Measurements from ENCODE around the gene ZNF746.

- TF ChIP-seq CTCF (optimal IDR thresholded peaks at IDR 0.05 in 1 of 3, IDR thresholded peaks at IDR 0.05 in 1 of 3, conservative IDR thresholded peaks at IDR 0.05 in 1 of 3; ENCODE audit: extremely low read depth in 1 of 3, insufficient read depth in 2 of 3, low read length in 3 of 3) (no peak), EZH2 (IDR thresholded peaks at IDR 0.05; ENCODE audit: low read length) (no peak)
Observed at GRCh38 chr7:149496642-149497391, 792 bp downstream of the ZNF746 start.

Data from keratinocyte (primary cell).